ENCODE results near the gene CKMT2. TPM values are rescaled to one million over a fixed set of nuclear protein-coding genes. Genes with fewer than 3 reads are reported as not detected.

Gene CKMT2
- total RNA-seq, 1 experiment from 2014 or later: not detected

DNA sequence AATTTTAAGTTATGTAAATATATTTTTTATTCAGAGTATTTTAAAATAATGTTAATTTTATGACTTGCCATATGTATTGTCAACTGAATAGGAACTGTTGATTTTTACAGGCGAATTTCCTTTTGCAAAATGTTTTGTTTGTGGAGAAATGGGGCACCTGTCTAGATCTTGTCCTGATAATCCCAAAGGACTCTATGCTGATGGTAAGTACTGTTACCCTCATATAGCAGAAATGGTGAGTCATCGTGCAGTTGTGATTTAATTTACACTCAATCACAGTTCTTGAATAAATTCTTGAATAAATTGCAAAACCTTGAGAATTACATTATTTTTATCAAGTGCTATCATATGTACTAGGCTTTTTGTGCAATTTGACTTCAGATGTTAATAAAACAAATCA lies 75.7 kb downstream of the CKMT2 start:
- no peaks in the 10 kb centered on the region for H4K20me1 ChIP-seq (ENCODE audit: low read length)
- H3K27ac ChIP-seq (ENCODE audit: low read length): no peak overlapping the region
- H3F3A ChIP-seq (ENCODE audit: low read length, unreplicated experiment): peaks cover 6% of the 10 kb centered on the region
- intact Hi-C loops (cut with micrococcal nuclease): no loop called here
- H3K9me3 ChIP-seq (ENCODE audit: low read length): no peaks in the 10 kb centered on the region
- H3K36me3 ChIP-seq (ENCODE audit: low read depth, low read length): peaks cover 23% of the 10 kb centered on the region
- TF ChIP-seq EZH2phosphoT487 (IDR thresholded peaks at IDR 0.05; ENCODE audit: borderline replicate concordance, low read length) (no peak), EZH2 (IDR thresholded peaks at IDR 0.05; ENCODE audit: low read length, unreplicated experiment) (no peak)
- no peak overlapping the region for H3K4me2 ChIP-seq (ENCODE audit: low read length)
- no peaks in the 10 kb centered on the region for H3K9me2 ChIP-seq (replicated peaks; ENCODE audit: low read length)
- H2AFZ ChIP-seq (ENCODE audit: low read length): no peak overlapping the region
- no peaks in the 10 kb centered on the region for H3K27me3 ChIP-seq (ENCODE audit: low read length)
- peaks cover 20% of the 10 kb centered on the region for H3K79me2 ChIP-seq (ENCODE audit: low read length)
- peaks cover 11% of the 10 kb centered on the region for H3K4me1 ChIP-seq (ENCODE audit: insufficient read depth, low read length)
- ChIA-PET POLR2A (ENCODE audit: unreplicated experiment) (no interaction called here), CTCF (no interaction called here)
- no peak overlapping the region for H3K9ac ChIP-seq (ENCODE audit: low read length)
- no TSS peak for BruUV-seq (replicated peaks)
- ATAC-seq (no peak), DNase-seq (no peak)
- H3K4me3 ChIP-seq (ENCODE audit: low read length): no peak overlapping the region

DNA sequence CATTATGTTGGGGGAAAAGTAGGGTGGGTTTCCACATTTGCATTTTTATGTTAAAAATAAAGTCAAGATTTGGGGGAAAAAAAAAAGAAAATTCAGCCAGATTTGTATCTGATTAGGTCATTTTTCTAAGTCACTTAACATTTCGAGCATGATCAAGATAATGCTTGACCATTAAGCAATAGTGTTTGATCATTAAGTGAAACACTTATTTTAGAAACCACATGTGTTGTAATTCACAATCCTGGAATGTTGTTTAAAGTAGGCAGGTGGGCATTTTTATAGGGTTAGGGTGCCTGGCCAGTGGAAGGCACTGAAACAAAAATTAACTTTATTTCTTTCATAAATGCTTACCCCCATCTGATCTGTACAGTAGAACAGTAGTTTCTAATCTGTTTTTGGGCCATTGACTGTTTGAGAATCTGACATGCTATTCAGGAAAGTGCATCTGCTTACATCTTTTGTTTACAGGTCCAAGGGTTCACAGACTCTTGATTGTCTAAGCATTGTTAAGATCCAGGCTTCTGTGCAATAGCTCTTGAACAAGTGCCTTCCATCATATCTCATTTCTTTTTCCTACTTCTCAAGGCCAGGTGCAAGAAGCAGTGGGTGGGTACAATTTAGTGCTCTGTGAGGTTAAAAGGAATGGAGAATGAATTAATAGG lies 77.4 kb downstream of the CKMT2 start:
- ATAC-seq: no peak
- POLR2A ChIA-PET (ENCODE audit: unreplicated experiment): no interaction called here

DNA sequence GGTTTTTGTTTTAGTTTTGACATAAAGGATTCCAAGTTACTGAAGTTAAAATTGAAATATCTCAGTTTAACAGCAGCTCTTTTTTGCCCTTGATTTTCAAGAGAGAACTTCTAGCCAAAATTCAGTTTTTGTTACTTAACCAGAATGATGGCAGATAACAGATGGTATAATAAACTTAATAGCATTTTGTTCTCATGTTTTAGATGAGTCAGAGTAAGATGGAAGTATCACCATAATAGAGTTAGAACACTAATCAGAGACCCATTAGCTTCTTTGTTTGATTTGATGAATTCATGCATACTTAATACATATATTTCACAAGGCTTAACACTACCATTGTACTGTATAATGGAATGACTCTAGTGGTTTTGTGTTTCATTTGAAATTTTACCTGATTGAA lies 80.2 kb downstream of the CKMT2 start:
- no TSS peak for BruUV-seq (replicated peaks)
- Histone ChIP-seq H3K4me3 (ENCODE audit: low read length) (no peak overlapping the region), H3K4me1 (ENCODE audit: insufficient read depth, low read length) (no peaks in the 10 kb centered on the region), H3K4me2 (ENCODE audit: low read length) (no peak overlapping the region), H4K20me1 (ENCODE audit: low read length) (no peaks in the 10 kb centered on the region), H3F3A (ENCODE audit: low read length, unreplicated experiment) (no peaks in the 10 kb centered on the region), H3K36me3 (ENCODE audit: low read depth, low read length) (peaks cover 12% of the 10 kb centered on the region; the same call in 1 of the 2 replicates), H3K9me3 (ENCODE audit: low read length) (no peaks in the 10 kb centered on the region), H2AFZ (ENCODE audit: low read length) (no peak overlapping the region), H3K9me2 (replicated peaks; ENCODE audit: low read length) (no peaks in the 10 kb centered on the region), H3K79me2 (ENCODE audit: low read length) (no peaks in the 10 kb centered on the region), H3K9ac (ENCODE audit: low read length) (no peak overlapping the region), H3K27ac (ENCODE audit: low read length) (no peak overlapping the region), H3K27me3 (ENCODE audit: low read length) (no peaks in the 10 kb centered on the region)
- ChIA-PET CTCF (no interaction called here), POLR2A (ENCODE audit: unreplicated experiment) (no interaction called here)
- DNase-seq (no peak), ATAC-seq (no peak)
- TF ChIP-seq EZH2phosphoT487 (IDR thresholded peaks at IDR 0.05; ENCODE audit: borderline replicate concordance, low read length) (no peak), EZH2 (IDR thresholded peaks at IDR 0.05; ENCODE audit: low read length, unreplicated experiment) (no peak)
- TF ChIP-seq, protein P1, sequence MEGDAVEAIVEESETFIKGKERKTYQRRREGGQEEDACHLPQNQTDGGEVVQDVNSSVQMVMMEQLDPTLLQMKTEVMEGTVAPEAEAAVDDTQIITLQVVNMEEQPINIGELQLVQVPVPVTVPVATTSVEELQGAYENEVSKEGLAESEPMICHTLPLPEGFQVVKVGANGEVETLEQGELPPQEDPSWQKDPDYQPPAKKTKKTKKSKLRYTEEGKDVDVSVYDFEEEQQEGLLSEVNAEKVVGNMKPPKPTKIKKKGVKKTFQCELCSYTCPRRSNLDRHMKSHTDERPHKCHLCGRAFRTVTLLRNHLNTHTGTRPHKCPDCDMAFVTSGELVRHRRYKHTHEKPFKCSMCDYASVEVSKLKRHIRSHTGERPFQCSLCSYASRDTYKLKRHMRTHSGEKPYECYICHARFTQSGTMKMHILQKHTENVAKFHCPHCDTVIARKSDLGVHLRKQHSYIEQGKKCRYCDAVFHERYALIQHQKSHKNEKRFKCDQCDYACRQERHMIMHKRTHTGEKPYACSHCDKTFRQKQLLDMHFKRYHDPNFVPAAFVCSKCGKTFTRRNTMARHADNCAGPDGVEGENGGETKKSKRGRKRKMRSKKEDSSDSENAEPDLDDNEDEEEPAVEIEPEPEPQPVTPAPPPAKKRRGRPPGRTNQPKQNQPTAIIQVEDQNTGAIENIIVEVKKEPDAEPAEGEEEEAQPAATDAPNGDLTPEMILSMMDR (conservative IDR thresholded peaks at IDR 0.05; ENCODE audit: low read depth, low read length): no peak
- intact Hi-C loops (cut with micrococcal nuclease): no loop called here

More for the DNA sequence above, 77.4 kb downstream of the CKMT2 start:
- Histone ChIP-seq H3K4me1 (ENCODE audit: insufficient read depth, low read length) (no peaks in the 10 kb centered on the region), H2AFZ (ENCODE audit: low read length) (no peak overlapping the region), H3K9me2 (replicated peaks; ENCODE audit: low read length) (no peaks in the 10 kb centered on the region), H3K9me3 (ENCODE audit: low read length) (no peaks in the 10 kb centered on the region), H3K9ac (ENCODE audit: low read length) (no peak overlapping the region), H3K36me3 (ENCODE audit: low read depth, low read length) (peaks cover 15% of the 10 kb centered on the region; the same call in 1 of the 2 replicates), H3K4me2 (ENCODE audit: low read length) (no peak overlapping the region), H3K27me3 (ENCODE audit: low read length) (no peaks in the 10 kb centered on the region), H3K4me3 (ENCODE audit: low read length) (no peak overlapping the region), H3F3A (ENCODE audit: low read length, unreplicated experiment) (no peaks in the 10 kb centered on the region), H3K27ac (ENCODE audit: low read length) (no peak overlapping the region), H4K20me1 (ENCODE audit: low read length) (no peaks in the 10 kb centered on the region), H3K79me2 (ENCODE audit: low read length) (peaks cover 4% of the 10 kb centered on the region)
- intact Hi-C loops (cut with micrococcal nuclease): no loop called here
- DNase-seq: no peak
- BruUV-seq (replicated peaks): no TSS peak
- TF ChIP-seq EZH2 (IDR thresholded peaks at IDR 0.05; ENCODE audit: low read length, unreplicated experiment): no peak
- CTCF ChIA-PET: no interaction called here
